ENCODE measurements around the gene INSL3. TPM values are rescaled to one million over a fixed set of nuclear protein-coding genes. Genes with fewer than 3 reads are reported as not detected.

Gene INSL3
- not detected for total RNA-seq

GRCh38 chr19:17821190-17821589, at the start of gene INSL3:
Gene INSL3 (minus strand): TSS chr19:17821519. CDS start chr19:17821506, 13 bp downstream.
- ATAC-seq = peak; percentile 24

- ATAC-seq = no peak
Measured at GRCh38 chr19:17869114-17869608, 47.8 kb upstream of the INSL3 start.

GRCh38 chr19:17868669-17869068, 47.4 kb upstream of the INSL3 start:
- no peak for ATAC-seq

- ATAC-seq = peak; percentile 1
Measured at GRCh38 chr19:17866964-17867486, 45.7 kb upstream of the INSL3 start.

- ATAC-seq = no peak
Measured at GRCh38 chr19:17866312-17866963, 45.1 kb upstream of the INSL3 start.

- peak; percentile 77 for ATAC-seq
Measured at GRCh38 chr19:17865364-17866311, 44.3 kb upstream of the INSL3 start.

GRCh38 chr19:17863520-17864182, 42.3 kb upstream of the INSL3 start:
- no peak for ATAC-seq

GRCh38 chr19:17862711-17863519, 41.6 kb upstream of the INSL3 start:
- ATAC-seq = no peak

- no peak for ATAC-seq
Measured at GRCh38 chr19:17861542-17862402, 40.5 kb upstream of the INSL3 start.

- no peak for ATAC-seq
Measured at GRCh38 chr19:17860993-17861360, 39.7 kb upstream of the INSL3 start.

GRCh38 chr19:17860331-17860992, 39.1 kb upstream of the INSL3 start:
- no peak for ATAC-seq

GRCh38 chr19:17859533-17860330, 38.4 kb upstream of the INSL3 start, which contains the start of gene RPL18A:
Gene RPL18A (plus strand): TSS chr19:17859910. CDS start chr19:17859957, 47 bp downstream.
- peak; percentile 92 for ATAC-seq

- ATAC-seq = peak; percentile 69
Measured at GRCh38 chr19:17855280-17856152, 34.2 kb upstream of the INSL3 start.

- ATAC-seq = no peak
Measured at GRCh38 chr19:17854061-17854460, 32.7 kb upstream of the INSL3 start.

- ATAC-seq = peak; percentile 51
Measured at GRCh38 chr19:17848595-17849292, 27.4 kb upstream of the INSL3 start.

- peak; percentile 36 for ATAC-seq
Measured at GRCh38 chr19:17847538-17848366, 26.4 kb upstream of the INSL3 start, which contains the start of gene JAK3. Gene JAK3 (minus strand): TSS chr19:17847982. CDS start chr19:17844417, 3,565 bp downstream.
